Omental fat pad (tissue), 4 donors: ENCODE results near the gene TRIO. TPM values are rescaled to one million over a fixed set of nuclear protein-coding genes. Genes with fewer than 3 reads are reported as not detected.

Source experiments
- ATAC-seq: fragments of 150-250 bp; one replicate; pipeline ENCODE4 v1.9.1; 2016; ENCODE audit warnings: mild to moderate bottlenecking, moderate library complexity; ENCODE audit not compliant: low FRiP score
- DNase-seq: peaks from one replicate; pipeline ENCODE4 v3.0.0-alpha.2; 2019; ENCODE audit warnings: low spot score
- CTCF ChIP-seq, 3 donors: fragments of 450-650 bp; IDR thresholded peaks; one replicate each; pipeline ENCODE4 v1.5.1; 2016 to 2017; ENCODE audit warnings: antibody characterized with exemption in 3 of 3, mild to moderate bottlenecking in 3 of 3, moderate library complexity in 2 of 3
- total RNA-seq, 4 donors: library from RNA; depleted of rRNA; stranded (reverse); fragments of >200 nt; gene quantifications; one replicate each; pipeline ENCODE4 v1.1.0, GENCODE V29; 2016

The TRIO gene
- total RNA-seq, 4 donors from 2014 or later: 125 to 370 (median 193) TPM

DNA sequence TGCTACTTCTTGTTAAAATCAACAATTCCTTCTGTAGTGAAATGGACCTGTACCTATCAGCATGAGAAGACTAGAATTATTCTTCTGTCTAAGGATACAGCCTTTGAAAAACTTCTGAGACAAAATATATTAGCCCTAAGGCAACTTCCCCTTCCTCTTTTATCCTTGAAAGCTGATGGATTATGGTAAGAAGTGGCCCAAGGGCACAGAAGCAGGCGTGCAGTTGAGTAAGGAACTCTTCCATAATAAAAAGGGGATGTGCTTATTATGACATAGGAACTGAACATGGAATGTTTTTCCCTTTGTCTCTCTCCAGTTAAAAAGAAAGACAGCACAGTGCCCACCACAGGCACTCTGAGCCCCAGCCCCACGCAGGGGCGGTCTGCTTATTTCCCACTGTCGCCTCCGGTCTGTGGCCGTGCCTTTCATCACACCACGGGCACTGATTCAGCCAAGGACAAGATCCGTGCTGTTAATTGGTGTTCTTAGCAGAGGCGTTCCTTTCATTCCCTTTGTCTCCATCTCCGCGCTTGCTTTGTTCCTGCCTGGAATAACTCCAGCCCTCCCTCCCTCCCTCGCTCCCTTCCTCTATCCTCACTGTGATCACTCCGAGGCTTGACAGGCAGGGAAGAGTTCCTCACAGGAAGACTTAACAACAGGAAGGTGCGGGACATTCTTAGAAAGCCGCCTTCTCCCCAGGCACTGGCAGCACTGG is 302.6 kb downstream of the TRIO start:
- DNase-seq (no peak), ATAC-seq (no peak)
- TF ChIP-seq CTCF (IDR thresholded peaks at IDR 0.05): no peak

DNA sequence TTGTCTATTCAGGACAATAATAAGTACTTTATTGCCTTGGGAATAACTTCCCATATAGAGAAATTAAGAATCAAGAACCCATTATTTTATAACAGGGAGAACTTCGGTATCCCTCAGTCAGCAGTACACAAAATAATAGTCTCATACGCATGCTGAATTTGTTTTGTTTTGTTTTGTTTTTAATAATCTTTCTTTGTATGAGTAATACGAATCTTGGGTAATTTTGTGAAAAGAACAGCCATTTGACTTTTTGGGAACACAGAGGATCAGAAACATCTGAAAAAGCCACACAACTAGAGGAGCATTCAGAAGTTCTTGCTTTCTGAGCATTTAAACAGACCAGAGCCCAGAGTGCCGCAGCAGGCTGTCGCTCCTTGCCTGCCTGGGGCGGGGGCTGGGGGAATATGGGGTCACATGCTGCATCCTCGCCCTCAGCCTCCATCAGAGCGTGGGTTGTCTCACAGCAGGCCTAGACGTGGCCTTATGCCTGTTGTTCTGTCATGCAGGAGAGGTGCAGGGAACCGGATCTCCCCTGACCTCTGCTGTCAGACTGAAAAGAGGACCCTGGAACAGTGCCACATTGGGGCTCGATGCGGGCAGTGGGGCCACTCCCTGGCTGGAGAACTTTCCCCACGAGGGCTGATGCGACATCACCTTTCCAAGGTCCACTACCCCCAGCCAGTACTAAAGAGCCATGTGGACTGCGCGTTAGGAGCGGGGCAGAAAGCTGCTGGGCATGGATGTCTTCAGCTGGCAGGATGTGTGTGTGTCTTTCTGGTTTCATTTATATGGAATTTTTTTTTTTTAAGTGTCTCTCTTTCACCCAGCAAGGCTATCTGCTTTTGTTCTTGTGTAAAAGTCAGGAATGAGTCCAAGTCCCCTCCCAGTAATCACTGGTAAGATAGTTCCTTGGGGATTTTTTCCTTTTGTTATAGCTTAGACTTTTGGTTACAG is 305.1 kb downstream of the TRIO start:
- ATAC-seq: no peak
- TF ChIP-seq CTCF (IDR thresholded peaks at IDR 0.05): no peak
- DNase-seq: no peak

GRCh38 chr5:14449052-14449661 is 306.0 kb downstream of the TRIO start:
- ATAC-seq (peak; percentile 13), DNase-seq (no peak)
- TF ChIP-seq CTCF (IDR thresholded peaks at IDR 0.05): no peak

DNA sequence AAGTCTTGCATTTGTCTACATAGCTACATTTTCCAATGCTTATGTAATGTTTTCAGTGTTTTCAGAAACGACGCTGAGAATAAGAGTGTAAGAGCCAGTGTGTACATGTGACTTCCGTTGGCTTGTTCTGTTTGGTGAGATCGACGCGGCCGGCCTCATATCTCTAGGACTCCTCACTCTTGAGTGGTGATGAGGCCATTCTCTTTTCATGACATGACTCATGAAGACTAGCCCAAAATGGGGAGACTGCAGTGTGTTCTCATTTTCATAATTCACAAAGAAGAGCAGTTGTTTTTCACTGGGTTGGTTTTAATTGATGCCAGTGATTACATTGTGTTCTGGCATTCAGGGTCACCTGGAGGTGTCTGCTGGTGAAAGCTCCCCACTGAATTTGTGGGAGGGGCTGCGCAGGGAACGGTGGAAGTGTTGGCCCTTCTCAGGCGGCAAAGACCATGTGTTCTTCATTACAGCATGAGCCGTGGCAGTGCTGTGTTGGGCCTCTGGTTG is 306.9 kb downstream of the TRIO start:
- DNase-seq (no peak), ATAC-seq (peak; percentile 51)
- no peak for TF ChIP-seq CTCF (IDR thresholded peaks at IDR 0.05)

DNA sequence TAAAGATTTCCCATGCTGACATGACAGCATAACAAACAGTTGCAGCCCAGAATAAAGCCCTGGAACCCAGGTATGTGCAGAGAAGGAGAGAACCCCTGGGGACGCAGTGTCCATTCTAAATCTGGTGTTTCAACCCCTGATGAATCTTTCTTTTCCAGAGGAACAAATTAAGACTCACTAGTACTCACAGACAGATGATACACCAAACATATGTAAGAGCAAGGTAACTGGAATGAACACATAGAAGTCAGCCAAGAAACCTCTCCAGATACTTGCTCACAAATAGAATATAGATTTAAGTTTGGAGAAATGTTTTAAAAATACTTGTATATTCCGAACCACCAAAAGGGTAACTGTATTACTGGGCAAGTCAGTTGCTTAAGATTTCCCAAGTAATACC is 307.6 kb downstream of the TRIO start:
- DNase-seq (no peak), ATAC-seq (no peak)
- no peak for TF ChIP-seq CTCF (IDR thresholded peaks at IDR 0.05)

GRCh38 chr5:14451871-14452270 is 308.7 kb downstream of the TRIO start:
- ATAC-seq (no peak), DNase-seq (no peak)
- TF ChIP-seq CTCF (IDR thresholded peaks at IDR 0.05): no peak
